Muscle layer of duodenum (tissue), 2 donors: Measurements from ENCODE around the gene LDLR.
A peak's percentile ranks its signal among the peaks of the same experiment; 100 is the strongest.
"Not testable (repeated sequence)": the region's sequence is repeated elsewhere in the genome, so short reads cannot be mapped to it uniquely, and the experiment has no call there.

Source experiments
- H3K27ac ChIP-seq: one replicate; pipeline ENCODE4 v1.7.0; 2013; ENCODE audit warnings: mild to moderate bottlenecking, low read length
- H3K27me3 ChIP-seq: one replicate; pipeline ENCODE4 v1.7.0; 2013; ENCODE audit warnings: low read depth, mild to moderate bottlenecking, control low read depth, low read length
- H3K36me3 ChIP-seq, 2 donors: one replicate each; pipeline ENCODE4 v1.7.0; 2013; ENCODE audit warnings: low read length in 2 of 2, control low read depth in 1 of 2, mild to moderate bottlenecking in 1 of 2; ENCODE audit not compliant: insufficient read depth in 2 of 2, control insufficient read depth in 1 of 2
- H3K4me1 ChIP-seq, 2 donors: one replicate each; pipeline ENCODE4 v1.7.0; 2013; ENCODE audit warnings: low read length in 2 of 2, mild to moderate bottlenecking in 2 of 2, control low read depth in 1 of 2, moderate library complexity in 1 of 2; ENCODE audit not compliant: insufficient read depth in 2 of 2, control insufficient read depth in 1 of 2
- H3K4me3 ChIP-seq, 2 donors: one replicate each; pipeline ENCODE4 v1.7.0; 2013; ENCODE audit warnings: low read length in 2 of 2, low read depth in 1 of 2, mild to moderate bottlenecking in 1 of 2
- H3K9me3 ChIP-seq, 2 donors: one replicate each; pipeline ENCODE4 v1.7.0; 2013; ENCODE audit warnings: low read length in 2 of 2, control low read depth in 1 of 2, mild to moderate bottlenecking in 1 of 2; ENCODE audit not compliant: control insufficient read depth in 1 of 2
- donor health status: healthy.

Gene LDLR

GRCh38 chr19:11148001-11148400, 58.7 kb downstream of the LDLR start:
- no peak overlapping the region for H3K27ac ChIP-seq
- H3K36me3 ChIP-seq: no peaks in the 10 kb centered on the region
- no peaks in the 10 kb centered on the region for H3K9me3 ChIP-seq
- H3K4me1 ChIP-seq: peaks cover 0 to 7% of the 10 kb centered on the region in 2 donors
- H3K4me3 ChIP-seq: no peak overlapping the region
- no peaks in the 10 kb centered on the region for H3K27me3 ChIP-seq

GRCh38 chr19:11151181-11151580, 61.9 kb downstream of the LDLR start:
- peak overlapping the region; percentile 63 for H3K27ac ChIP-seq

GRCh38 chr19:11152318-11153062, 63.2 kb downstream of the LDLR start:
- Histone ChIP-seq H3K27ac (peak overlapping the region; percentile 90), H3K4me1 (peaks cover 0 to 15% of the 10 kb centered on the region in 2 donors), H3K36me3 (no peaks in the 10 kb centered on the region), H3K4me3 (no peak overlapping the region), H3K27me3 (no peaks in the 10 kb centered on the region), H3K9me3 (no peaks in the 10 kb centered on the region)

More at GRCh38 chr19:11151181-11151580, 61.9 kb downstream of the LDLR start:
- Histone ChIP-seq H3K36me3 (no peaks in the 10 kb centered on the region), H3K27me3 (no peaks in the 10 kb centered on the region), H3K4me1 (peaks cover 0 to 10% of the 10 kb centered on the region in 2 donors), H3K4me3 (no peak overlapping the region), H3K9me3 (no peaks in the 10 kb centered on the region)

GRCh38 chr19:11154683-11155047, 65.4 kb downstream of the LDLR start:
- Histone ChIP-seq H3K9me3 (no peaks in the 10 kb centered on the region), H3K36me3 (no peaks in the 10 kb centered on the region), H3K4me3 (peak overlapping the region in 1 of 2 donors; percentile 57), H3K27me3 (no peaks in the 10 kb centered on the region), H3K4me1 (peaks cover 0 to 24% of the 10 kb centered on the region in 2 donors), H3K27ac (no peak overlapping the region)

DNA sequence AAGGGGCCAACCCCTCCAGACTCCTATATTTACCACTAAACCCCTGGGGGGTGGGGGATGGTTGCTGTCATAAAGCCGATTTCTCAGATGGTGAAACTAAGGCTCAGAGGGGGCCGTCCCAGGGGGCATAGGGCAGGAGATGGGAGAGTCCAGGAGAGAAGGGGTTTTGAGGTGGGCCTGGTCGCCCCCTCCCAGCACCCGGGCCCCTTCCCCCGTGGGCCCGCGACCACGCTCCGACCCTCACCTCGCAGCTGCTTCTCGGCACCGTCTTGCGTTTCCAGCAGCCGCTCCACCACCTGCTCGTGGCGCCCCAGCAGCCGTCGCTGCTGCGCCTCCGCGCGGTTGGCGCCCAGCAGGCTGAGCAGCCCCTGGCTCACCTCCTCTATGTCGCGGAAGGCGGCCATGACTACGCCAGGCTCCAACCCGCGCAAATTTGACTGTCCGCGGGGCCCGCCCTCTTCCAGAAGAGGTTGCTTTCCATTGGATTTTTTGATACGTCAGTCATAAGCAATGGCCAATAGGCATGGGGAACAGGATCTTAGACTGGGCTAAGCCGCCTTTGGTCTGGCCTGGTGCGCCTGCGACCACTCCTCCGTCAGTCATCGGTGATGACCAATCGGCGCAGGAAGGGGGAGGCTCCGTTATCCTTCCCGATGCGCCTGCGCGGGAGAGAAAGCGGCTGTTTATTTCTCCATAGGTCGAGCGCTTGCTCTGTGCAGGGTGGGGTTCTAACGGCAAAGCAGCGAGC, 66.3 kb downstream of the LDLR start, which contains the start of gene SPC24:
SPC24 (minus strand) TSS at position 410 of the 748 bp plus-strand sequence; CDS start at position 404, 6 bp downstream.
- no peaks in the 10 kb centered on the region for H3K27me3 ChIP-seq
- peak within 1 kb of the TSS; percentile 57 to 73 for H3K4me3 ChIP-seq
- H3K9me3 ChIP-seq: no peaks in the 10 kb centered on the region
- H3K36me3 ChIP-seq: no peaks in the 10 kb centered on the region
- peaks cover 0 to 28% of the 10 kb centered on the region in 2 donors for H3K4me1 ChIP-seq
- peak within 1 kb of the TSS; percentile 14 for H3K27ac ChIP-seq

DNA sequence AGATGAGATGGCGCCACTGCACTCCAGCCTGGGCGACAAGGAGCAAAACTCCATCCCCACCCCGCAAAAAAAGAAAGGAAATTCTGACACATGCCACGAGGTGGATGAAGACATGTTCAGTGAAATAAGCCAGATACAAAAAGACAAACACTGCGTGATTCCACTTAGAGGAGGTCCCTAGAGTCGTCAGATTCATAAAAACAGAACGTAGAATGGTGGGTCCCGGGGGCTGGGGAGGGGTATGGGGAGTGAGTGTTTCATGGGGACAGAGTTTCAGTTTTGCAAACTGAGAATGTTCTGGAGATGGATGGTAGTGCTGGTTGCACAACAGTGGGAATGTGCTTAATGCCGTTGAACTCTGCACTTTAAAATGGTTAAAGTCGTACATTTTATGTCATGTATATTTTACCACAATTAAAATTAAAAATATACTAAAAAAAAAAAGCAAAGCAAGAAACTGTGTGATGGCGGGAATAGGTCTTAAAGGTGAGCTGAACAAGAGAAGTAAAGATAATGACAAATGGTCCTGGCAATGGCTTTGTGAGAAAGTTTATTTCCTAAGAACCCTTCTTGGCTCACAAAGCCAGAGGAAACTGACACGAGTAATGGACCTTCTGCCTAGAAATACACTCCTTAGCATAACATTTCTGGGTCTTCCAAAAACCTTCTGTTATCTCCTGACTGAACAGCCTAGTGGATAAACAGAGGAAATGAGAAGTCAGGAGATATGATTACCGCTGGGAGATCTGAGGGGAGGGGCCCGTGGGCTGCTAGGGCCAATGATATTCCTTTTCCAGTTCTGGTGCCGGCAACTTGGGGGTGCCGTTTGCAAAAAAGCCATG, 70.6 kb downstream of the LDLR start:
- Histone ChIP-seq H3K4me1 (peaks cover 0 to 35% of the 10 kb centered on the region in 2 donors), H3K9me3 (no peaks in the 10 kb centered on the region)

GRCh38 chr19:11160440-11160768, 71.1 kb downstream of the LDLR start:
- H3K4me3 ChIP-seq: peak overlapping the region in 1 of 2 donors; percentile 4
- not testable (repeated sequence) for H3K27me3 ChIP-seq, H3K9me3 ChIP-seq, H3K36me3 ChIP-seq, H3K27ac ChIP-seq
- H3K4me1 ChIP-seq: peaks cover 0 to 30% of the 10 kb centered on the region in 2 donors

More for the DNA sequence above, 70.6 kb downstream of the LDLR start:
- H3K36me3 ChIP-seq: peaks cover 0 to 4% of the 10 kb centered on the region in 2 donors
- H3K27me3 ChIP-seq: no peaks in the 10 kb centered on the region
- H3K4me3 ChIP-seq: peak overlapping the region in 1 of 2 donors; percentile 4
- no peak overlapping the region for H3K27ac ChIP-seq

- no peaks in the 10 kb centered on the region for H3K27me3 ChIP-seq
- peak overlapping the region; percentile 45 for H3K27ac ChIP-seq
- H3K36me3 ChIP-seq: peaks cover 12 to 42% of the 10 kb centered on the region in 2 donors
- H3K4me1 ChIP-seq: peaks cover 0 to 26% of the 10 kb centered on the region in 2 donors
- peak overlapping the region in 1 of 2 donors; percentile 33 for H3K4me3 ChIP-seq
- H3K9me3 ChIP-seq: no peaks in the 10 kb centered on the region
These were observed 75.0 kb downstream of the LDLR start for GRCh38 chr19:11164296-11164695.

GRCh38 chr19:11164879-11165406, 75.7 kb downstream of the LDLR start:
- H3K4me1 ChIP-seq: peaks cover 0 to 27% of the 10 kb centered on the region in 2 donors
- peak overlapping the region; percentile 45 for H3K27ac ChIP-seq
- no peaks in the 10 kb centered on the region for H3K9me3 ChIP-seq
- peak overlapping the region in 1 of 2 donors; percentile 33 for H3K4me3 ChIP-seq
- H3K27me3 ChIP-seq: no peaks in the 10 kb centered on the region
- H3K36me3 ChIP-seq: peaks cover 16 to 49% of the 10 kb centered on the region in 2 donors

DNA sequence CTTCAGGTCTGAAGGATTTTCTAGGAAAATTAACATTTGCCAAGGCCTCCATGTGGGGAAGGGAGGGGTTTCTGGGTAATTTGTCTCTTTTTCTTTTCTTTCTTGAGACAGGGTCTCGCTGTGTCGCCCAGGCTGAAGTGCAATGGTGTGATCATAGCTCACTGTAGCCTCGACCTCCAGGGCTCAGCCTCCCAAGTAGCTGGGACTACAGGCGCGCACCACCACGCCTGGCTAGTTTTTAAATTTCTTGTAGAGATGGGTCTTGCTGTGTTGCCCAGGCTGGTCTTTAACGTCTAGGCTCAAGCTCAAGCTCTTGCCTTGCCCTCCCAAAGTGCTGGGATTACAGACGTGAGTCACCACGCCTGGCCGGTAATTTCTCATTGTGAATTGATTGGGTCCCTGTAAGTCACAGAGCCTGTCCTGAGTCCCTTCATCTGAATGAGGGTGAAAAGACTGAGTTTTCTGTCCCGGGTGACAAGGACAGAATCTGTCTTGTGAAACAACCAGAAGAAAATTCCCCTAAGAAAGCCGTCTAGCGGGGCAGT, 76.3 kb downstream of the LDLR start:
- peaks cover 21 to 54% of the 10 kb centered on the region in 2 donors for H3K36me3 ChIP-seq
- H3K27ac ChIP-seq: peak overlapping the region; percentile 45
- H3K9me3 ChIP-seq: no peaks in the 10 kb centered on the region
- H3K4me3 ChIP-seq: no peak overlapping the region
- H3K27me3 ChIP-seq: no peaks in the 10 kb centered on the region
- peaks cover 0 to 29% of the 10 kb centered on the region in 2 donors for H3K4me1 ChIP-seq
